B cell (primary cell): ENCODE results near the gene PHF20. TPM values are rescaled to one million over a fixed set of nuclear protein-coding genes. Genes with fewer than 3 reads are reported as not detected.

Experiments
- ATAC-seq: fragments of 200-7000 bp; cut with Tn5 transposase; one replicate; pipeline ENCODE4 v1.10.0; 2021; ENCODE audit warnings: low read depth, mild to moderate bottlenecking, moderate number of reproducible peaks, moderate library complexity
- CTCF ChIA-PET: fragments of 350-600 bp; sonication (Branson Sonifier 250); formaldehyde crosslinking; loops from one replicate; lab custom pipeline; 2021; ENCODE audit warnings: antibody characterized with exemption, inconsistent platforms; lab: Charles Lee
- POLR2A ChIA-PET: fragments of 350-600 bp; sonication (Branson Sonifier 250); formaldehyde crosslinking; loops from one replicate; lab custom pipeline; 2021; ENCODE audit warnings: antibody characterized with exemption; lab: Charles Lee
- DNase-seq: peaks from one replicate; pipeline ENCODE4 v3.0.0; 2013
- H2AFZ ChIP-seq: 2 replicates; pipeline ENCODE4 v1.6.1; 2012; ENCODE audit warnings: mild to moderate bottlenecking, low read depth, low read length; ENCODE audit not compliant: insufficient read depth, poor library complexity, severe bottlenecking
- H3K27ac ChIP-seq, 2 donors: 1 replicate in 1 of 2; 2 replicates in 1 of 2; pipeline ENCODE4 v1.5.1; 2012 to 2013; ENCODE audit warnings: low read length in 2 of 2, mild to moderate bottlenecking in 2 of 2, moderate library complexity in 1 of 2
- H3K27me3 ChIP-seq, 4 experiments: fragments of 200-600 bp in 1 of 4; sonication (generic) in 1 of 4; replicated peaks in 1 of 4; 1 replicate in 2 of 4; 2 replicates in 2 of 4; pipeline versions ENCODE4 v1.6.1 to v1.7.0; 2013 to 2016; ENCODE audit warnings: low read length in 3 of 4, mild to moderate bottlenecking in 2 of 4, mixed read lengths in 1 of 4, moderate library complexity in 1 of 4; ENCODE audit not compliant: insufficient read depth in 4 of 4, control insufficient read depth in 3 of 4; ENCODE audit errors: control extremely low read depth in 1 of 4
- H3K36me3 ChIP-seq, 2 experiments: replicated peaks in 1 of 2; 1 replicate in 1 of 2; 2 replicates in 1 of 2; pipeline versions ENCODE4 v1.6.1 to v1.7.1; 2013; ENCODE audit warnings: low read length in 1 of 2; ENCODE audit not compliant: insufficient read depth in 2 of 2, control insufficient read depth in 1 of 2; ENCODE audit errors: control extremely low read depth in 1 of 2, extremely low read depth in 1 of 2
- H3K4me1 ChIP-seq, 2 donors: fragments of 200-600 bp in 1 of 2; sonication (generic) in 1 of 2; 1 replicate in 1 of 2; 2 replicates in 1 of 2; pipeline versions ENCODE4 v1.5.1 to v1.6.1; 2013 to 2017; ENCODE audit warnings: low read length in 2 of 2; ENCODE audit not compliant: control insufficient read depth in 2 of 2, insufficient read depth in 2 of 2
- H3K4me2 ChIP-seq: replicated peaks from 2 replicates; pipeline ENCODE3; 2012; ENCODE audit warnings: mild to moderate bottlenecking, low read depth, low read length; ENCODE audit not compliant: poor library complexity, severe bottlenecking
- H3K4me3 ChIP-seq, 5 experiments: fragments of 200-600 bp in 1 of 5; sonication (generic) in 1 of 5; 1 replicate in 3 of 5; 2 replicates in 2 of 5; pipeline versions ENCODE4 v1.5.1 to v1.7.0; 2011 to 2016; ENCODE audit warnings: low read length in 4 of 5, mild to moderate bottlenecking in 4 of 5, low read depth in 2 of 5, control low read depth in 1 of 5, moderate library complexity in 1 of 5; ENCODE audit not compliant: insufficient read depth in 1 of 5; ENCODE audit errors: control extremely low read depth in 1 of 5, extremely low read depth in 1 of 5
- H3K79me2 ChIP-seq: fragments of 200-600 bp; sonication (generic); one replicate; pipeline ENCODE4 v1.6.0; 2016; ENCODE audit warnings: low read length; ENCODE audit not compliant: control insufficient read depth, insufficient read depth
- H3K9ac ChIP-seq: fragments of 200-600 bp; sonication (generic); 2 replicates; pipeline ENCODE4 v1.6.1; 2017; ENCODE audit warnings: mild to moderate bottlenecking, low read length, moderate library complexity
- H3K9me3 ChIP-seq, 3 donors: one replicate each; pipeline versions ENCODE4 v1.6.1 to v1.7.1; 2013; ENCODE audit warnings: low read length in 2 of 3; ENCODE audit not compliant: control insufficient read depth in 2 of 3, insufficient read depth in 1 of 3; ENCODE audit errors: control extremely low read depth in 1 of 3
- H4K20me1 ChIP-seq: 2 replicates; pipeline ENCODE4 v1.6.0; 2012; ENCODE audit warnings: mild to moderate bottlenecking, low read length; ENCODE audit not compliant: insufficient read depth, control insufficient read depth, poor library complexity, severe bottlenecking
- H3K27ac Mint-ChIP-seq: one replicate; pipeline ENCODE4 v1.8.0; 2021; ENCODE audit warnings: mixed read lengths
- H3K27me3 Mint-ChIP-seq: one replicate; pipeline ENCODE4 v1.8.0; 2021; ENCODE audit warnings: mixed read lengths
- H3K4me1 Mint-ChIP-seq: one replicate; pipeline ENCODE4 v1.8.0; 2021; ENCODE audit warnings: mixed read lengths
- H3K4me3 Mint-ChIP-seq: one replicate; pipeline ENCODE4 v1.8.0; 2021; ENCODE audit warnings: mixed read lengths
- H3K9me3 Mint-ChIP-seq: one replicate; pipeline ENCODE4 v1.8.0; 2022; ENCODE audit warnings: mixed read lengths; ENCODE audit not compliant: insufficient read depth
- CTCF ChIP-seq: fragments of 200-600 bp; IDR thresholded peaks from one replicate; pipeline ENCODE4 v1.8.0; 2022; ENCODE audit warnings: antibody characterized with exemption, mild to moderate bottlenecking
- EZH2 ChIP-seq: IDR thresholded peaks from 2 replicates; pipeline ENCODE4 v1.6.1; 2012; ENCODE audit warnings: borderline replicate concordance, low read depth, mild to moderate bottlenecking, moderate library complexity, low read length; ENCODE audit not compliant: insufficient read depth, poor library complexity, severe bottlenecking
- WGBS: methylation state at CpG from one replicate; pipeline ENCODE4 v1.1.5; 2013; ENCODE audit warnings: missing lambda C conversion rate; ENCODE audit not compliant: insufficient coverage; 5-methylcytosine and 5-hydroxymethylcytosine counted together
- intact Hi-C: fragments of 100-400 bp; cut with micrococcal nuclease; formaldehyde crosslinking; loops from one replicate; pipeline ENCODE4 v1.10.0; 2022
- polyA plus RNA-seq: library from polyadenylated mRNA; depleted of rRNA; stranded (reverse); fragments of >200 nt; gene quantifications from 2 replicates; pipeline ENCODE4 v1.2.3, GENCODE V29; 2012
- total RNA-seq, 2 donors: library from RNA; stranded (reverse); fragments of 120-200 nt in 1 of 2; gene quantifications; 1 replicate in 1 of 2; 2 replicates in 1 of 2; pipeline versions ENCODE4 v1.2.3 to v1.2.4, GENCODE V29; 2013 to 2022

Gene PHF20
- total and polyA plus RNA-seq, 2 donors (not counting 1 experiment from before 2014, with no cell fraction given): 53.6 to 92.3 TPM

DNA sequence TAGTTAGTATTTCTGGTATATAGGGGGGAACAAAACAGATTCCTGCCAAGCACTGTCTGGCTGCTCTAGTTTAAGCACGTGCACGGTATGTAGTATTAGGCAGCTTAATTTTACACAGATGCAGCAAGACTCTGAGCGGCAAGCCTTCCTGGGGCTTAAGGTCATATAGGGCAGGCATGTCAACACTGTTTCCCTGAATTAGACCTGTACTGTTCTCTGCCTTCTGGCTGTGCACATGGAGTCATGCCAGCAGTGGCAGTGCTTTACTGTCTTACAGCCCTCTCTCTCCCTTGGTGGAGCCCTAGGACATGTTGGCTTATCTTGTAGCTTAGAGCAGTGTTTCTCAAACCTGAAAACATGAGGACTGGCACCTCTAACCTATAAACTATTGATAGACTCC, 56.6 kb downstream of the PHF20 start:
- Mint-ChIP-seq H3K4me1 (peaks cover 20% of the 10 kb centered on the region), H3K27ac (no peak overlapping the region), H3K4me3 (no peak overlapping the region), H3K9me3 (no peaks in the 10 kb centered on the region), H3K27me3 (no peaks in the 10 kb centered on the region)
- Histone ChIP-seq H3K36me3 (peaks cover 0 to 15% of the 10 kb centered on the region in 2 experiments), H3K4me1 (peaks cover 7% of the 10 kb centered on the region in 2 donors), H3K4me2 (no peak overlapping the region), H3K9me3 (peaks cover 0 to 7% (median 0%) of the 10 kb centered on the region in 3 donors), H3K9ac (no peak overlapping the region), H3K27me3 (no peaks in the 10 kb centered on the region), H3K79me2 (peaks cover 96% of the 10 kb centered on the region), H3K4me3 (no peak overlapping the region), H2AFZ (no peak overlapping the region), H4K20me1 (peaks cover 38% of the 10 kb centered on the region), H3K27ac (no peak overlapping the region)
- no peak for TF ChIP-seq EZH2
- TF ChIP-seq CTCF: no peak
- intact Hi-C loops: no loop called here
- ChIA-PET POLR2A (no interaction called here), CTCF (no interaction called here)
- WGBS: 100% methylated on average over 3 of the region's 3 CpGs
- ATAC-seq: no peak
- no peak for DNase-seq

DNA sequence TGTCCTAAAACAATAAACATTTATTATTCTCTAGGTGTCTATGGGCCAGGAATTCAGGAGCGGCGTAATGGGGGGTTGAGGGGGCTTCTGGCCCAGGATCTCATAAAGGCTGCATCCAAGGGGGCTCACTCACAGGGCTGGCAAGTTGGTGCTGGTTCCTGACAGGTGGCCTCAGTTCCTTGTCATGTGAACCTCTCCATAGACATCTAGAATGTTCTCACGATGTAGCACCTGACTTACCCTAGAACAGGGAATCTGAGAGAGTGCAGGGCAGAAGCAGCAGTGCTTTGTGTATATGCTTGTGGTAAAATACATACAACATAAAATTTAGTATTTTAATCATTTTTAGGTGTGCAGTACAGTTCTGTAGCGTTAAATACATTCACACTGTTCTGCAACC, 57.1 kb downstream of the PHF20 start:
- intact Hi-C loops: no loop called here
- H3K27me3 ChIP-seq: no peaks in the 10 kb centered on the region
- ChIA-PET POLR2A (no interaction called here), CTCF (no interaction called here)
- DNase-seq (no peak), ATAC-seq (no peak)
- peaks cover 95% of the 10 kb centered on the region for H3K79me2 ChIP-seq
- H3K9ac ChIP-seq: no peak overlapping the region
- no peak overlapping the region for H3K27ac ChIP-seq
- H3K4me2 ChIP-seq: no peak overlapping the region
- no CpG with 5 or more reads among the region's 4 CpGs for WGBS
- peaks cover 19% of the 10 kb centered on the region for H3K4me1 Mint-ChIP-seq
- H3K36me3 ChIP-seq: peaks cover 0 to 11% of the 10 kb centered on the region in 2 experiments
- H3K9me3 ChIP-seq: peaks cover 0 to 7% (median 0%) of the 10 kb centered on the region in 3 donors
- H3K4me1 ChIP-seq: peaks cover 7% of the 10 kb centered on the region in 2 donors
- H3K4me3 ChIP-seq: no peak overlapping the region
- no peak overlapping the region for H3K27ac Mint-ChIP-seq
- H3K9me3 Mint-ChIP-seq: no peaks in the 10 kb centered on the region
- H3K4me3 Mint-ChIP-seq: no peak overlapping the region
- no peak overlapping the region for H2AFZ ChIP-seq
- no peaks in the 10 kb centered on the region for H3K27me3 Mint-ChIP-seq
- H4K20me1 ChIP-seq: peaks cover 38% of the 10 kb centered on the region
- no peak for TF ChIP-seq CTCF
- TF ChIP-seq EZH2: no peak
